Measurements from ENCODE around the gene MYZAP.
A peak's percentile ranks its signal among the peaks of the same experiment; 100 is the strongest.

The MYZAP gene

DNA sequence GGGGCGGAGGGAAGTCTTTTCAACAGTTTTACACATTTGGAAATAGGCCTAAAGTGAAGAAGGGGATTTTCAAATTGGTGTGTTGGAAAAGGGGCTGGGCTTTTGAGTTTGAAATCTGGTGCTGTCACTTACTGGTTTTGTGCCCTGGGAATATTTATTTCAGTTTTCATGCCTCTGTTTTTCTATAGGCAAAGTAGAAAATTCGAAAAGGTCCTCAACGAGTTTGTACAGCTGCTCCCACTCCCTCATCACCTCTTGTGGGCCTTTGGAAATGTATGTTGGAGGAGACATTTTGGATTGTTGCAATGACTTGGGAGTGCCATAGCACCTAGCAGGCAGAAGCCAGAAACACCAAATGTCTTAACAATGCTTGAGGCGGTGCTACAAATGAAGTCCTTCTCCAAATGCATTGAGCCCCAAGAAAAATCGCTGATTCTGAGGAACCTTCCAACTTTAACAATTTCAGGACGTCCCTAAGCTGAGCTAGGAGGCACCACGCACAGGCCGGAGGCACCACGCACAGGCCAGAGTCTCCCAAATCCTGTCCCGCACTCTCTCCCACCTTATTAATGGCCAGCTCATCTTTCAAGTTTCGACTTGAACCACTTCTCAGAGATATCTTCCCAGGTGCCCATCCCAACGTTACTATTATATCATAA, 114.2 kb downstream of the MYZAP start:
- DNase-seq, result no peak

DNA sequence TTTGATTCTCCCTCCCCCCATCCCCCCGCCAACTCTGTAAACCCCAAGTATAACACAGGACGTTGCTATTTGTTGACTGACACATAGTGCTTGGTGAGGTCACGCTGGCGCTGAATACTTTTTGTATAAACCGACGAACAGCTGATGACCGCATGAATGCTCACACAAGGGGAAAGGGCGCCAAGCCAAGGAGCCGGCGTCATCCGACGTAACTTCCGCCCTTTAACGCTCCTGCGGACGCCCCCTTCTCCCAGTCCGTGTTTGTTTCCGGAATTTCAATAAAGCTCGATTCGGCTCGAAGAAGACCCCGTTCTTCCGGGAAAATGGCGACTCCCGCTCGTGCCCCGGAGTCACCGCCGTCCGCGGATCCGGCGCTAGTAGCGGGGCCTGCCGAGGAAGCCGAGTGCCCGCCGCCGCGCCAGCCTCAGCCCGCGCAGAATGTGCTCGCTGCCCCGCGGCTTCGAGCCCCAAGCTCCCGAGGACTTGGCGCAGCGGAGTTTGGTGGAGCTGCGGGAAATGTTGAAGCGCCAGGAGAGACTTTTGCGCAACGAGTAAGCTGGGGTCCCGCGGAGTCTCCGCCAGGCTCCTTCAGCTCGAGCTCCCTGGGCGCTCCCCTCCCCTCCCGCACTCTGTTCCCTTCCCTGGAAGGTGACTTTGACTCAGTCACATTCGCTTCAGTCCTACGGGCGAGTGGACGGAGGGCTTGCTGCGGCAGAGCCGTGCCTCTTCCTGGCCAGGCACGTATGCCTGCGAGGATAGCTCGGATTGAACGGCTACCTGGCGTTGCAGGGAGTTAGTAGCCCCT, 114.9 kb downstream of the MYZAP start, which contains the start of gene POLR2M:
POLR2M (plus strand) TSS at position 310 of the 805 bp plus-strand sequence; CDS start at position 439, 129 bp downstream.
- DNase-seq, result peak; percentile 97

DNA sequence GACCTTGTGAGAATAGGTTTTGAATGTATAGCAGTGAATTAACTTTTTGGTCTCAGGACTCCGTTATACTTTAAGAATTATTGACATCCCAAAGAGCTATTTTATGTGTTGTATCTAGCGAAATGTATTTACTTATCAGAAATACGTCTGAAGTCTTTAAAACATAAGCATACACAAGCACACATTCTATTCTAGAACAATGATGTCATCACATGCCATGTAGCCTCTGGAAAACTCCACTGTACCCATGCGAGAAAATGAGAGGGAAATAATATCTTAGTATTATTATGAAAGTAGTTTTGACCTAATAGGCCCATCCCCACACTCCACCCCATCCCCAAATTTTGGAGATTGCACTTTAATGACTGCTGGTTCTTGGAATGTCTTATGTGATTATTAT, 116.3 kb downstream of the MYZAP start:
- DNase-seq, result no peak

DNA sequence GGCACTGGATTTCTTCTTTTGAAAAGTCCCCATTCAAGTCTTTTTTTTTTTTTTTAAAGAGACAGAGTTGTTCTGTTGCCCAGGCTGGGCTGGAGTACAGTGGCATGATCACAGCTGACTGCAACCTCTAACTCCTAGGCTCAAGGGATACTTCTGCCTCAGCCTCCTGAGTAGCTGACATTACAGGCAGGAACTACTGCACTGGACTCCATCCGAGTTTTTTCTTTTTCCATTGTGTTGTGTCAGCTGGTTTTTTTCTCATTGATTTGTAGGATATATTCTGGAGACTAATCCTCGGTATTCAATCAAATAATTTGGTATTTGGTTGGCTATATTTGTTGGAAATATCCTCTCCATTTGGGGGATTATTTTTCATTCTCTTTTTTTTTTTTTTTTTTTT, 126.6 kb downstream of the MYZAP start:
- DNase-seq, result no peak

DNA sequence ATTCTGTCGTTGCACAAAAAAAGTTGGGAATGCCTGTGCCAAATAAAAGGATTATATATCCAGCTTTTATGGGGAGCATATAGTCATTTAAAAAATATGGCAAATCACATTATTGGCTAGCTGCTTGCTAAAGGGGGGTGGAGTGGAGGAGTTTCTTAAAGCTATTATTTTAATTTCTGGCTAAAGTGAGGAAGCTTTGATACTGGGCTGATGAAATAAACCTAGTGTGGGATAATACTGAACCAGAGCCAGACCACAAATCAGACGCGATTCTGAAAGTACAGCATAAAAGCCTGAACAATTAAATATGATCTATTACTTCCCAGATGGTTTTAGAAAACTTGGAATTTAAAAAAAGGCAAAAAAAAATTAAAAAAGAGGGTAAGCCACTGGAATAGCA, 129.2 kb downstream of the MYZAP start:
- no peak for DNase-seq

DNA sequence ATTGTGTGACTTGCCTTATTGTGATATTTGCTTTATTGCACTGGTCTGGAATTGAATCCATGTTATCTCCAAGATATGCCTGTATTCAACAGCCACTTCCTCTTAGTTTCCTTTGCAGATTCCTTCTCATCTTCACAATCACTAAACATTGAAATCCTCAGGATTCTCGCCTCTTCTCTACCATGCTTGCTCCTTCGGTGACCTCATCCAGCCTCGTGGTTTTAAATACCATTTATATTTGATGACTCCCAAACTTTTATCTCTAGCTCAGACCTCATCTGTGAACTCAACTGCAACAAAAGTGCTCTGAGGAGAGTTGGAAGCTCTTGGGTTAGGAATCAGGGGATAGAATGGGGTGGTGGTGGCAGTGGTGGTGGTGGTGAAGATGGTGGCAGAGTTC, 134.7 kb downstream of the MYZAP start:
- no peak for DNase-seq

DNA sequence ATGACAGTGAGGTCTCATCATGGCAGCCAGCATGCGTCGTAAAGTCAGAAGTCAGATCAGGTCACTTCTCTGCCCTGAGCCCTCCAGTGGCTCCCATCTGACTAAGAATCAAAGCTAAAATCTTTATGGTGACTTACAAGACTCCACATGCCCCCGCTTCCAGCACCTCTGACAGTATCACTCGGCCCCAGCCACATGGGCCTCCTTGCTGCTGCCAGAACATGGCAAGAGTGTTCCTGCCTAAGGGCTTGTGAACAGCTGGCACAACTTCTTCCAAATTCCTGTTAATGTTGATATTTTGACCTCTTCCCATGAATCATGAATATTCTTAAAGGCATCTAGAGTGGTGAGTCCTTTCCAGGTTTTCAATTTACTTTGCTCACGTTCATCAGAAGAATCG, 135.3 kb downstream of the MYZAP start:
- DNase-seq, result no peak

DNA sequence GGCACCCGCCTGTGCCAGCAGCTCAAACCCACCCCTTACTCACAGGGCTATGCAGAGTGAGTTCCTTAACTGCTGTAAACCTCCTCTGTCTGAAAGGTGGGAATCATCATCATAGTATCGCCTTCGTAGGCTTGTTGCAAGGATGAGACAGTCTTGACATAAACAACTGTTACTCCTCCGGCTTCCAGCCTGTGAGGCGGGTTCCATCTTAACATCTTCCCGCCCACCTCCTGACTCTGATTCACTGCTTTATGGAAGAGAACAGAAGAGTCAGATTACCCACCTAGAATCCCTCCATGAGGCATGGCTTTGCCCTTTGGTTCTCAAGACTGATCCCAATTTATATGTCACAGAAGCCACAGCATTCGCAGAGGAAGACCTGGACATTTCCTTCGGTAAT, 136.7 kb downstream of the MYZAP start:
- DNase-seq, result no peak

DNA sequence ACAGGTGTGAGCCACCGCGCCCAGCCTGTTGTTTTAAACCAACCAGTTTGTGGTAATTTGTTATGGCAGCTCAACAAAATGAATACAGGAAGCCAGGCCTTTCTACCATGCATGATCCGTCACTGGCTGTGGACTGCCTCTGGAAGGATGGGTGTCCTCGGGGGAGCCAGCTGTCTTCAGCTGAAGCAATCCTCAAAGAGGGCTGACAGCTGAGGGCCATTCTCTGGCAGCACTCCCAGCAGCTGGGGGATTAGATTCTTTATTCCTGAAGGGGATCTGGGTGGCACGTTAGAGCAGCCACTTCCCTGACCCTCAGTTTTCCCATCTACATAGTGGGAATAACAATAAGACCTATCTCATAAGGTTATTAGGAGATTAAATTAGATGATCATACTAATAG, 139.2 kb downstream of the MYZAP start:
- peak; percentile 58 for DNase-seq

DNA sequence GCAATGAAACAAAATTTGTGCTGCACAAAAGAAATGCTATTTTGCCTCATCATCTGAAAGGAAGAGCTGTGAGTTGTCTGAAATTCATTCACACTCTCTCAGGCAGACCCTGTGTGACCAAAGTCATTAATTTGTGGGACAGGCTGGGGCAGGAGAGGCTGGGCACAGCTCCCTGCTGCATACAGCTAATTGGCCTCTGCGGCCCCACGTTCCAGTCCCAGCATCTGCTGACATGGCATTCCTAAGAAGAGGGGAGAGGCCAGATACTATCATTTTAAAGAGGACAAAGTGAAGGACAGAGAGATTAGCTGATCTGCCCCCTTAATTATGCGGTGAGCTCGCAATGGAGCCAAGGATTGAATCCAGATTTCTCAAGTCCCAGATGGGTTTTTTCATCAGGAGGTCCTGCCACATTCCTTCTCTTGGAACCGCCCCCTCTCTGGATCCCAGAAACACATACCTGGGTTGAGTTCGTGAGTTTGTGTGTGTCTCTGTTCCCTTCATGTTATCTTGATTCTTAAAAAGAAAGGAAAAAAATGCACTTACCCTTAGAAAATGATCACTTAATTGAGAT, 139.9 kb downstream of the MYZAP start:
- DNase-seq, result no peak

DNA sequence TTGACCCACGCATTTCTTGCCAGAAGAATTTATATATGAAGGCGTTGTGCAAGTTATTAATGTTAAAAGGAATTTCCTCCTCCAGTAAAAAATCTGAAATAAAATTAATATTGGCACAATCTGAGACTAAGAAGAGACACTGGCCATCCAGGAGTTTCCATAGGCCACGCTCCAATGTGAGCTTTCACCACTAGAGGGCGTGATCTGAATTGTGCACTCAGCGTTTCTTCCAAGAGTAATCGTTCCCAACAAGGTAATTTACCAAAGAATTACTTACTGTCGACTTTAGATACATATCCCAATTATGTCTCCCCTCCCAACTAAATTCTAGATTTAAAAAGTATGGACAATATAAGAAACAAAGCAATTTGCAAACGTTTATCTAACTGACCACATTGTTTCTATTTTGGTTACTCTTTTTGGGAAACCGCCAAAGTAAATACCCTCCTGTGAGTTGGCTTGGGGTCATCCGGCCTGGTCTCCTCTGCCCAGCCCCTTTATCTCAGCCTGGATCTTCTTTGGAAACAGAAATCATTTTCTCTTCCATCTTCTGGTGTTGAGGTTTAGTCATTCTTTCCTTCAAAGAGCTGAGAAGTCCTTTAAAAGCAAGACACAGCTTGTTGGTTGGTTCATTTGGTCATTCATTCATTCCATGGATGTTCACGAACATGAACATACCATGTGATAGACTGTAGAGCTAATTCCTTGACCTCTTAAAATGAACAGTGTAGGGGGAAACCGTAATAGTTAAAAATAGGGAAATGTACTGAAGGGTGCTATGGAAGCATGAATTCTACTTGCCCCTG, 141.0 kb downstream of the MYZAP start:
- DNase-seq, result no peak

DNA sequence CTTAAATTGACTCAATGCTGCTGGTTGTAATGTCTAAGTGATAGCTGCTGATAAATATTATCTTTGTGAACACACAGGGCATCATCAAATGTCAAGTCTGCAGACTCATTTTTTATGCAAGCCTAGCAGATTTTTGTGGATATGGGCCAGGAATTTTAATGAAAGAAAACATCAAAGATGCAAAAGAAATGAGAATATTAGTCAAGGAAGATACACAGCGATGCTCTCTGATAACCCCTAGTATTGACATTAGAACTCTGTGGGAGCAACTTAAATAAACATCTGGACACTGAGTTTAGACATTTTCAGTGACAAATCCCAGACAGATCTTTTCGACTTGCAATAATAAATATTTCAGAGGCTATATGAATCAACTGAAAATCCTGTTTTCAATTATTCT, 143.2 kb downstream of the MYZAP start:
- no peak for DNase-seq

Data from right forelimb (tissue), 1 donor.